DND-41 (cell line): ENCODE data around the gene CIDEA.
"Not testable (repeated sequence)": the region's sequence is repeated elsewhere in the genome, so short reads cannot be mapped to it uniquely, and the experiment has no call there.

Experiments used
- EZH2 ChIP-seq: IDR thresholded peaks from 3 replicates; pipeline ENCODE4 v1.6.1; 2012; ENCODE audit warnings: borderline replicate concordance, low read depth, mild to moderate bottlenecking, moderate library complexity, low read length, inconsistent platforms; ENCODE audit not compliant: severe bottlenecking
- TF ChIP-seq, protein P1 (sequence below): IDR thresholded peaks from 2 replicates; pipeline ENCODE4 v1.5.1; 2012; ENCODE audit warnings: borderline replicate concordance, low read length, moderate library complexity, mild to moderate bottlenecking; ENCODE audit not compliant: poor library complexity, severe bottlenecking; ENCODE audit errors: extremely low read depth

DNA sequence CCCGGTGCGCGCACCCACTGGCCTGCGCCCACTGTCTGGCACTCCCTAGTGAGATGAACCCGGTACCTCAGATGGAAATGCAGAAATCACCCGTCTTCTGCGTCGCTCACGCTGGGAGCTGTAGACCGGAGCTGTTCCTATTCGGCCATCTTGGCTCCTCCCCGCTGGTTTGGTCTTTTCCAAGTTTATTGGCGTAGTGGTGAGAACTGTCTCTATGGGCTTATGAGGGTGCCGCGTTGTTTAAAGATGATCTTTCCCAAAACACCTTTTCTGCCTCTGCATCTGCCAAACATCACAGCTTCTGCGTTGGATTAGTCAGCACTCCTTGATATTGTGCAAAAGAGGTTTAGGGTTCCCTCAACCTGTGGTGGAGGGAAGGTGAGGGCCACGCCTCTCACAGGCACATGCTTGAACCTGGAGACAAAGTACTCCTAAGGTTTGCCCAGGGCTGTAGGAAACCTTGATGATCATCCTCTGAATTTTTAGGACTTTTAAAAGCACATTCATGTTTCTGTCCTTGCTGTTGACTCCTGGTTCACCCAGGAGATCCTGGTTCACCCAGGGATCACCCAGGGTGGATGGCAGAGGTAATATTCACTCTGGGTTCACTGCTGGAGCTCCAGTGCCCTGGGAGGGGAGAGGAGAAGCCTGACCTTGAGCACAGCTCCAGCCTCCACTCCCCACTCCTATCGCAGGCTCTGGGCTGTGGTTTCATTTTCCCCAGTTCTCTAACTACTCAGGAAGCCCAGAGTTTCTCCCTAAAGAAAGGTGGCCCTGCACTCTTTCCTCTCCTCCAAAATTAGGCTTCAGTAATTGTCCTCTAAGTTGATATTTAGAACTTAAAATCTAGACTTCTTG lies 45.6 kb upstream of the CIDEA start:
- TF ChIP-seq, protein P1, sequence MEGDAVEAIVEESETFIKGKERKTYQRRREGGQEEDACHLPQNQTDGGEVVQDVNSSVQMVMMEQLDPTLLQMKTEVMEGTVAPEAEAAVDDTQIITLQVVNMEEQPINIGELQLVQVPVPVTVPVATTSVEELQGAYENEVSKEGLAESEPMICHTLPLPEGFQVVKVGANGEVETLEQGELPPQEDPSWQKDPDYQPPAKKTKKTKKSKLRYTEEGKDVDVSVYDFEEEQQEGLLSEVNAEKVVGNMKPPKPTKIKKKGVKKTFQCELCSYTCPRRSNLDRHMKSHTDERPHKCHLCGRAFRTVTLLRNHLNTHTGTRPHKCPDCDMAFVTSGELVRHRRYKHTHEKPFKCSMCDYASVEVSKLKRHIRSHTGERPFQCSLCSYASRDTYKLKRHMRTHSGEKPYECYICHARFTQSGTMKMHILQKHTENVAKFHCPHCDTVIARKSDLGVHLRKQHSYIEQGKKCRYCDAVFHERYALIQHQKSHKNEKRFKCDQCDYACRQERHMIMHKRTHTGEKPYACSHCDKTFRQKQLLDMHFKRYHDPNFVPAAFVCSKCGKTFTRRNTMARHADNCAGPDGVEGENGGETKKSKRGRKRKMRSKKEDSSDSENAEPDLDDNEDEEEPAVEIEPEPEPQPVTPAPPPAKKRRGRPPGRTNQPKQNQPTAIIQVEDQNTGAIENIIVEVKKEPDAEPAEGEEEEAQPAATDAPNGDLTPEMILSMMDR, result not testable (repeated sequence)
- not testable (repeated sequence) for TF ChIP-seq EZH2
